ENCODE data around the gene CYP4B1. TPM values are rescaled to one million over a fixed set of nuclear protein-coding genes. Genes with fewer than 3 reads are reported as not detected.
"Not testable (repeated sequence)": the region's sequence is repeated elsewhere in the genome, so short reads cannot be mapped to it uniquely, and the experiment has no call there.

The CYP4B1 gene
- total RNA-seq, 1 experiment from 2014 or later = not detected

GRCh38 chr1:46774297-46774696, 24.5 kb upstream of the CYP4B1 start:
- Histone ChIP-seq H3K9me3 (no peaks in the 10 kb centered on the region), H3K27me3 (no peaks in the 10 kb centered on the region), H3K36me3 (no peaks in the 10 kb centered on the region), H3K4me3 (no peak overlapping the region)
- no peak for DNase-seq

- not testable (repeated sequence) for H3K27me3 ChIP-seq, H3K36me3 ChIP-seq, DNase-seq, H3K4me3 ChIP-seq, H3K9me3 ChIP-seq
These were observed 20.4 kb upstream of the CYP4B1 start for GRCh38 chr1:46778456-46778855.

- H3K27me3 ChIP-seq = no peaks in the 10 kb centered on the region; the same call in 1 of the 2 replicates
- DNase-seq = no peak
- H3K9me3 ChIP-seq = peaks cover 6% of the 10 kb centered on the region
- no peak overlapping the region for H3K4me3 ChIP-seq
- no peaks in the 10 kb centered on the region for H3K36me3 ChIP-seq
These were observed 14.2 kb upstream of the CYP4B1 start for GRCh38 chr1:46784666-46785065.

- not testable (repeated sequence) for H3K27me3 ChIP-seq, H3K4me3 ChIP-seq, H3K9me3 ChIP-seq, H3K36me3 ChIP-seq, DNase-seq
These were observed 10.2 kb upstream of the CYP4B1 start for GRCh38 chr1:46788634-46789033.

- no peak for DNase-seq
- Histone ChIP-seq H3K9me3 (no peaks in the 10 kb centered on the region), H3K36me3 (no peaks in the 10 kb centered on the region), H3K4me3 (no peak overlapping the region), H3K27me3 (no peaks in the 10 kb centered on the region; the same call in 1 of the 2 replicates)
These were observed 8.3 kb upstream of the CYP4B1 start for GRCh38 chr1:46790446-46791101.

- H3K4me3 ChIP-seq = no peak overlapping the region
- no peaks in the 10 kb centered on the region; the same call in 1 of the 2 replicates for H3K27me3 ChIP-seq
- H3K36me3 ChIP-seq = no peaks in the 10 kb centered on the region
- H3K9me3 ChIP-seq = no peaks in the 10 kb centered on the region
- no peak for DNase-seq
These were observed 5.7 kb upstream of the CYP4B1 start for GRCh38 chr1:46793126-46793525.

- no peaks in the 10 kb centered on the region for H3K36me3 ChIP-seq
- no peak for DNase-seq
- no peaks in the 10 kb centered on the region for H3K9me3 ChIP-seq
- no peaks in the 10 kb centered on the region for H3K27me3 ChIP-seq
- H3K4me3 ChIP-seq = no peak overlapping the region
These were observed 963 bp upstream of the CYP4B1 start for GRCh38 chr1:46797696-46798470.

GRCh38 chr1:46800742-46801141, 1.9 kb downstream of the CYP4B1 start:
- H3K9me3 ChIP-seq = no peaks in the 10 kb centered on the region
- no peaks in the 10 kb centered on the region for H3K27me3 ChIP-seq
- no peak for DNase-seq
- H3K36me3 ChIP-seq = no peaks in the 10 kb centered on the region
- no peak overlapping the region for H3K4me3 ChIP-seq

GRCh38 chr1:46801323-46802055, 2.6 kb downstream of the CYP4B1 start:
- no peaks in the 10 kb centered on the region for H3K36me3 ChIP-seq

GRCh38 chr1:46802081-46802480, 3.2 kb downstream of the CYP4B1 start:
- H3K27me3 ChIP-seq = no peaks in the 10 kb centered on the region
- H3K9me3 ChIP-seq = no peaks in the 10 kb centered on the region
- DNase-seq = no peak
- H3K4me3 ChIP-seq = no peak overlapping the region
- no peaks in the 10 kb centered on the region for H3K36me3 ChIP-seq

More at GRCh38 chr1:46801323-46802055, 2.6 kb downstream of the CYP4B1 start:
- DNase-seq = no peak
- Histone ChIP-seq H3K27me3 (no peaks in the 10 kb centered on the region), H3K4me3 (no peak overlapping the region), H3K9me3 (no peaks in the 10 kb centered on the region)

GRCh38 chr1:46802901-46803574, 4.2 kb downstream of the CYP4B1 start:
- no peaks in the 10 kb centered on the region for H3K36me3 ChIP-seq
- no peaks in the 10 kb centered on the region for H3K27me3 ChIP-seq
- no peaks in the 10 kb centered on the region for H3K9me3 ChIP-seq
- no peak for DNase-seq
- H3K4me3 ChIP-seq = no peak overlapping the region

- H3K36me3 ChIP-seq = no peaks in the 10 kb centered on the region
- no peaks in the 10 kb centered on the region for H3K27me3 ChIP-seq
- no peak overlapping the region for H3K4me3 ChIP-seq
- DNase-seq = no peak
- no peaks in the 10 kb centered on the region for H3K9me3 ChIP-seq
These were observed 5.4 kb downstream of the CYP4B1 start for GRCh38 chr1:46804027-46804889.

GRCh38 chr1:46804926-46805325, 6.1 kb downstream of the CYP4B1 start:
- DNase-seq = no peak
- H3K9me3 ChIP-seq = no peaks in the 10 kb centered on the region
- no peaks in the 10 kb centered on the region for H3K27me3 ChIP-seq
- no peaks in the 10 kb centered on the region for H3K36me3 ChIP-seq
- H3K4me3 ChIP-seq = no peak overlapping the region

- H3K9me3 ChIP-seq = no peaks in the 10 kb centered on the region
- H3K36me3 ChIP-seq = no peaks in the 10 kb centered on the region
- no peak overlapping the region for H3K4me3 ChIP-seq
- H3K27me3 ChIP-seq = no peaks in the 10 kb centered on the region
- DNase-seq = no peak
These were observed 6.9 kb downstream of the CYP4B1 start for GRCh38 chr1:46805755-46806154.

- H3K4me3 ChIP-seq = no peak overlapping the region
- H3K9me3 ChIP-seq = no peaks in the 10 kb centered on the region
- no peak for DNase-seq
- no peaks in the 10 kb centered on the region for H3K27me3 ChIP-seq
- no peaks in the 10 kb centered on the region for H3K36me3 ChIP-seq
These were observed 7.6 kb downstream of the CYP4B1 start for GRCh38 chr1:46806196-46807020.
